Measurements from ENCODE around the gene IL12B.
"Not testable (repeated sequence)": the region's sequence is repeated elsewhere in the genome, so short reads cannot be mapped to it uniquely, and the experiment has no call there.

IL12B gene

GRCh38 chr5:159333545-159333925, 3.2 kb upstream of the IL12B start:
- DNase-seq (ENCODE audit: low spot score): no peak

- no peak for DNase-seq (ENCODE audit: low spot score)
These were observed 2.7 kb upstream of the IL12B start for GRCh38 chr5:159332800-159333544.

GRCh38 chr5:159331093-159331973, 1.0 kb upstream of the IL12B start:
- peak; percentile 12 for DNase-seq (ENCODE audit: low spot score)

GRCh38 chr5:159324986-159325385, 5.3 kb downstream of the IL12B start:
- DNase-seq (ENCODE audit: low spot score): no peak

- no peak for DNase-seq (ENCODE audit: low spot score)
These were observed 6.1 kb downstream of the IL12B start for GRCh38 chr5:159324102-159324755.

GRCh38 chr5:159322180-159322579, 8.1 kb downstream of the IL12B start:
- DNase-seq (ENCODE audit: low spot score): no peak

GRCh38 chr5:159319832-159320231, 10.5 kb downstream of the IL12B start:
- DNase-seq (ENCODE audit: low spot score): peak; percentile 70

GRCh38 chr5:159319363-159319762, 10.9 kb downstream of the IL12B start:
- DNase-seq (ENCODE audit: low spot score): peak; percentile 55

- no peak for DNase-seq (ENCODE audit: low spot score)
These were observed 11.8 kb downstream of the IL12B start for GRCh38 chr5:159318448-159318847.

GRCh38 chr5:159317849-159318248, 12.4 kb downstream of the IL12B start:
- no peak for DNase-seq (ENCODE audit: low spot score)

GRCh38 chr5:159316519-159317383, 13.5 kb downstream of the IL12B start:
- peak; percentile 64 for DNase-seq (ENCODE audit: low spot score)

GRCh38 chr5:159313197-159313596, 17.1 kb downstream of the IL12B start:
- no peak for DNase-seq (ENCODE audit: low spot score)

GRCh38 chr5:159311063-159311462, 19.2 kb downstream of the IL12B start:
- no peak for DNase-seq (ENCODE audit: low spot score)

- DNase-seq (ENCODE audit: low spot score): no peak
These were observed 19.8 kb downstream of the IL12B start for GRCh38 chr5:159310511-159310910.

- no peak for DNase-seq (ENCODE audit: low spot score)
These were observed 20.4 kb downstream of the IL12B start for GRCh38 chr5:159309689-159310433.

- no peak for DNase-seq (ENCODE audit: low spot score)
These were observed 25.2 kb downstream of the IL12B start for GRCh38 chr5:159304961-159305595.

- DNase-seq (ENCODE audit: low spot score): no peak
These were observed 27.0 kb downstream of the IL12B start for GRCh38 chr5:159303286-159303685.

- not testable (repeated sequence) for DNase-seq (ENCODE audit: low spot score)
These were observed 28.1 kb downstream of the IL12B start for GRCh38 chr5:159301929-159302860.

- no peak for DNase-seq (ENCODE audit: low spot score)
These were observed 28.8 kb downstream of the IL12B start for GRCh38 chr5:159301466-159301865.

Measured in SK-N-DZ (cell line).